Vagina (tissue), 2 donors: Measurements from ENCODE around the gene NAV2. TPM values are rescaled to one million over a fixed set of nuclear protein-coding genes. Genes with fewer than 3 reads are reported as not detected.

ENCODE experiments used
- DNase-seq, 2 donors: peaks; one replicate each; pipeline ENCODE4 v3.0.0-alpha.2; 2017; ENCODE audit errors: extremely low spot score in 2 of 2
- H3K27ac ChIP-seq: fragments of 200-600 bp; sonication (generic); one replicate; pipeline ENCODE4 v1.5.1; 2019
- H3K27me3 ChIP-seq: fragments of 200-600 bp; sonication (generic); one replicate; pipeline ENCODE4 v1.5.1; 2019
- H3K36me3 ChIP-seq, 2 donors: fragments of 200-600 bp; sonication (generic); one replicate each; pipeline ENCODE4 v1.5.1; 2017 to 2019
- H3K4me1 ChIP-seq: fragments of 200-600 bp; sonication (generic); one replicate; pipeline ENCODE4 v1.5.1; 2019
- H3K4me3 ChIP-seq, 2 donors: fragments of 200-600 bp; sonication (generic); 1 replicate in 1 of 2; 2 replicates in 1 of 2; pipeline ENCODE4 v1.5.1; 2016 to 2019
- H3K9me3 ChIP-seq: fragments of 200-600 bp; sonication (generic); one replicate; pipeline ENCODE4 v1.5.1; 2019
- POLR2A ChIP-seq, 2 donors: fragments of 450-650 bp; IDR thresholded peaks; one replicate each; pipeline ENCODE4 v1.6.1; 2017; ENCODE audit warnings: antibody characterized with exemption in 2 of 2, mild to moderate bottlenecking in 2 of 2, moderate library complexity in 2 of 2
- POLR2AphosphoS5 ChIP-seq, 2 donors: sonication (generic); formaldehyde crosslinking; IDR thresholded peaks; one replicate each; pipeline ENCODE4 v1.9.0; 2017; ENCODE audit warnings: antibody characterized with exemption in 2 of 2, mild to moderate bottlenecking in 2 of 2, low read depth in 1 of 2; ENCODE audit not compliant: insufficient read depth in 1 of 2
- intact Hi-C: fragments of 100-400 bp; cut with DNase I; formaldehyde crosslinking; loops from one replicate; pipeline ENCODE4 v1.15.1; 2023
- total RNA-seq: library from RNA; depleted of rRNA; stranded (reverse); fragments of >200 nt; gene quantifications from one replicate; pipeline ENCODE4 v1.2.3, GENCODE V29; 2016
- TF ChIP-seq, protein P1 (sequence below), 3 experiments: fragments of 450-650 bp in 2 of 3; fragments of 200-600 bp in 1 of 3; sonication (generic) in 1 of 3; IDR thresholded peaks; one replicate each; pipeline ENCODE4 v1.5.1; 2017 to 2019; ENCODE audit warnings: antibody characterized with exemption in 3 of 3, mild to moderate bottlenecking in 2 of 3, moderate library complexity in 2 of 3

The NAV2 gene
- total RNA-seq, 1 donor from 2014 or later = 25.3 TPM

DNA sequence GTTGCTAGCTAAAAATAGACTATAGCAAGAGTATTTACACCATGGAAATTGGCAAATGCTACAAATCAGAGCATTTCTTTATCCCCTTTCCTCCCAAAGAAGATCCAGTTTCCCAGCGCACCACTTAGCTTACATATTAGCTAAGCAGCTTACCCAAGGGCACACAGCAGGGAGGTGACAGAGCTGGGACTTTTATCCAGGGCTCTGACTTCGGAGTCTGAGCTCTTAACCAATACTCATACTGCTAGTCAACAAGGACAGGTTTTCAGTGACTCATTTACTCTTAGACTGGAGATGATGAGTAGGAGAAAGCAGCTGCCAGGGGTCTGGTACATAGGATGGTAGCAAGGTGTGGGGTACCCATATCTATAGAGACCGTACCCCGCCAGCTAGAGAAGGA, 38.4 kb downstream of the NAV2 start:
- Histone ChIP-seq H3K9me3 (no peaks in the 10 kb centered on the region), H3K4me1 (no peaks in the 10 kb centered on the region), H3K4me3 (no peak overlapping the region), H3K27ac (no peak overlapping the region), H3K36me3 (no peaks in the 10 kb centered on the region), H3K27me3 (no peaks in the 10 kb centered on the region)
- no peak for DNase-seq
- intact Hi-C loops = no loop called here
- no peak for TF ChIP-seq POLR2AphosphoS5 (IDR thresholded peaks at IDR 0.05; ENCODE audit: insufficient read depth in 1 of 2, low read depth in 1 of 2)
- no peak for TF ChIP-seq POLR2A (IDR thresholded peaks at IDR 0.05)
- TF ChIP-seq, protein P1, sequence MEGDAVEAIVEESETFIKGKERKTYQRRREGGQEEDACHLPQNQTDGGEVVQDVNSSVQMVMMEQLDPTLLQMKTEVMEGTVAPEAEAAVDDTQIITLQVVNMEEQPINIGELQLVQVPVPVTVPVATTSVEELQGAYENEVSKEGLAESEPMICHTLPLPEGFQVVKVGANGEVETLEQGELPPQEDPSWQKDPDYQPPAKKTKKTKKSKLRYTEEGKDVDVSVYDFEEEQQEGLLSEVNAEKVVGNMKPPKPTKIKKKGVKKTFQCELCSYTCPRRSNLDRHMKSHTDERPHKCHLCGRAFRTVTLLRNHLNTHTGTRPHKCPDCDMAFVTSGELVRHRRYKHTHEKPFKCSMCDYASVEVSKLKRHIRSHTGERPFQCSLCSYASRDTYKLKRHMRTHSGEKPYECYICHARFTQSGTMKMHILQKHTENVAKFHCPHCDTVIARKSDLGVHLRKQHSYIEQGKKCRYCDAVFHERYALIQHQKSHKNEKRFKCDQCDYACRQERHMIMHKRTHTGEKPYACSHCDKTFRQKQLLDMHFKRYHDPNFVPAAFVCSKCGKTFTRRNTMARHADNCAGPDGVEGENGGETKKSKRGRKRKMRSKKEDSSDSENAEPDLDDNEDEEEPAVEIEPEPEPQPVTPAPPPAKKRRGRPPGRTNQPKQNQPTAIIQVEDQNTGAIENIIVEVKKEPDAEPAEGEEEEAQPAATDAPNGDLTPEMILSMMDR (IDR thresholded peaks at IDR 0.05) = no peak

DNA sequence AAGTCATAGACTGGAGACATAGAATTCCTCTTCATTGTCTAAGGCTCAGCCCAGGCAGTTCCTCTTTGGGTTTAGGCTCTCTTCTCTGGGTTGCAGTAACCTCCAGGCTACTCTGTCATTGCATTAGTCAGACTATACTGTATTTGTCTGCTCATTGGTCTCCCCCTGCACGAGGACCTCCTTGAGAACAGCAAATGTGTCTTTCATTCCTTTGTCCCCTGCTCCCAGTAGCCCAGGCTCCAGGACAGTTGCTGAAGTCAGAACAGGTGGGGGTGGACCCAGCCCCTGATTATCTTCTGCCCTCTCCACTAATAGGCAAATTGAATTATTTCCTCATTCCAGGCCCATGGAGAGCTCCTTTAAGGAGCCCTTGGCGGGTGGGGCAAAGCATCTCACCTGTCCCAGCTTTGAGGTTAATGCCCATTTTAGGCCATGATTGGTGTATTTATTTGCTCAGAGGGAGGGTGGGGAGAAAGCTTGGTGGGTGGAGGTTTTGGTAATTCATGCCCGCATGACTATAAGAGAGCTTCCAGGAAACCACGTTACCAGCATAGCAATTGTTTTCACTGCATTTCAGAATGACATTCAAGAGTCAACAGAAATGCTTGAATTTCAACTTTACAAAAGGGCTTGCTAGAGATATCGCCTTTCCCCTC, 40.9 kb downstream of the NAV2 start:
- intact Hi-C loops = no loop called here
- H3K27ac ChIP-seq = no peak overlapping the region
- TF ChIP-seq, protein P1 (IDR thresholded peaks at IDR 0.05) = no peak
- TF ChIP-seq POLR2A (IDR thresholded peaks at IDR 0.05) = no peak
- no peak for TF ChIP-seq POLR2AphosphoS5 (IDR thresholded peaks at IDR 0.05; ENCODE audit: insufficient read depth in 1 of 2, low read depth in 1 of 2)
- no peak for DNase-seq
- H3K4me1 ChIP-seq = peaks cover 8% of the 10 kb centered on the region
- no peak overlapping the region for H3K4me3 ChIP-seq
- H3K27me3 ChIP-seq = no peaks in the 10 kb centered on the region
- no peaks in the 10 kb centered on the region for H3K36me3 ChIP-seq
- H3K9me3 ChIP-seq = no peaks in the 10 kb centered on the region

DNA sequence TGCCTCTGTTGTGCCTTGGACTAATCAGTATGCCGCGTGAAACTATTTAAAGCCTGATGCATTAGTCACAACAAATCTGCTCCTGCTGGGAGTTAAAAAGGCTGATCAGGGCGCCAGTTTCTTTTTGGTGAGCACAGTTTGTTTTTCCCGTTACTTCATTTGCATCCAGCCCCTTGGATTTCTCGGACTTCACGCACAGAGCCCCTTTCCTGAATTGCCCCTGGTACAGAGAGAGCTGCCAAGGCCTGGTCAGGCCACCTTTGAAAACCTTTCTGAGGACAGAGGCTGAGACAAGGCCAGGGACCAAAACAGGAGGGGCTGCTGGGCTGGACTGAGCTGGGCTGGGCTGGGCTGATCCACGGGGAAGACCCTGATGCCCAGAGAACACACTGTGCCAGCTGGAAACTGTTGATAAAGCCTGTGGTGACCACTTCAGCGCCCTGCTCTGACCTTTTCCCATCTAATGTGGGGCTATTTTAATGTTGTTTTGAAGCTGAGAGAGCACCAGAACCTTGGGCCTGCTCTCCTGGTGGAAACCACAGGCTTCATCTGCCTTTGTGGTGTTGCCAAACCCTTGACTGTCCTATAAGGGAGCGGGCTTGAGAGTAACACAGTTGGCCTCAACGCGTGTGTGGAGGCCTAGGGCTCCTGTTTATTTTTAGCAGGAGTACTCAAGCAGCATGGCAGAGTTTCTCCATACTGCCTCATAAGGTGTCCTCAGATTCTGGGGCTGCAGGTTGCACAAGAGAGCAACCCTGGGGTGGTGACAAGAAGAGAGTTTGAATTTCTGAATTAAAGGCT, 44.2 kb downstream of the NAV2 start:
- Histone ChIP-seq H3K4me3 (no peak overlapping the region), H3K27me3 (no peaks in the 10 kb centered on the region), H3K27ac (peak overlapping the region; percentile 38), H3K4me1 (peaks cover 8% of the 10 kb centered on the region), H3K9me3 (no peaks in the 10 kb centered on the region), H3K36me3 (no peaks in the 10 kb centered on the region)
- no peak for DNase-seq
- intact Hi-C loops = loop anchor here (5.0 kb wide), 1 partner anchor 195 kb away; no protein-coding TSS in a partner anchor
- TF ChIP-seq POLR2AphosphoS5 (IDR thresholded peaks at IDR 0.05; ENCODE audit: insufficient read depth in 1 of 2, low read depth in 1 of 2) (no peak), POLR2A (IDR thresholded peaks at IDR 0.05) (no peak)
- TF ChIP-seq, protein P1 (IDR thresholded peaks at IDR 0.05) = no peak

DNA sequence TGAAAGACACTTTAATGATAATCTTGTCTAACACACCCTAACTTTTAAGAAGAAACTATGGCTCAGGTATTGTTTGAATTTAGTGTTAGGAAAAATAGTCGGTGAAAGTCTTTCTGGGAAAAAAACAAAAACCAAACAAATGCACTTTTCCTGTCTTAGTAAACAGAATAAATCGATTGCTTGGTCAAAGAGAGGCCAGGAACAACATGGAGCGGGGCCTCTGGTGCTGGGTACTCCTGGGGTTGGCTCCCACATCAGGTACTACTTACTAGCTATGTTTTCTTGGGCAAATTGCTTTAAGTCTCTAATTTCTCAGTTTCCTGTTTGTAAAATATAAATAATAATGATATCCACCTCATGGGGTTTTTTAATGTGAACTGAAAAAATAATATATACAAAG, 46.8 kb downstream of the NAV2 start:
- intact Hi-C loops = loop anchor here (5.0 kb wide), 1 partner anchor 197 kb away; no protein-coding TSS in a partner anchor
- Histone ChIP-seq H3K36me3 (no peaks in the 10 kb centered on the region), H3K4me3 (no peak overlapping the region), H3K27ac (no peak overlapping the region), H3K27me3 (no peaks in the 10 kb centered on the region), H3K4me1 (peaks cover 8% of the 10 kb centered on the region), H3K9me3 (no peaks in the 10 kb centered on the region)
- TF ChIP-seq POLR2AphosphoS5 (IDR thresholded peaks at IDR 0.05; ENCODE audit: insufficient read depth in 1 of 2, low read depth in 1 of 2) (no peak), POLR2A (IDR thresholded peaks at IDR 0.05) (no peak)
- TF ChIP-seq, protein P1 (IDR thresholded peaks at IDR 0.05) = no peak
- no peak for DNase-seq

DNA sequence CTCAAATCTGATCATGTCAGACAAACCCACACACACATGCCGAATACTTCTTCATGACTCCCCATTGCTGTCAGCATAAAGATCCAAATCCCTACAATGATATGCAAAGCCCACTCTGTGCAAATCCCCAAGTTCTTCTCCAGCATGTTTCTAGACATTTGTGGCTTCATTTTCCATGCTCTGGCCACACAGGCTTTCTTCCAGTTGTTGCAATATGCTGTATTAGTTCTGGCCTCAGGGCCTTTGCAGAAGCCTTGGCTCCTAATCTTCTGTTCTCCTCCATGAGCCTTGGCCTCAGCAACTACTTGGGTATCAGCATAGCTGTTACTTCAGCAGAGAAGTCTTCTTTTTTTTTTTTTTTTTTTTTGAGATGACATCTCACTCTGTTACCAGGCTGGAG, 49.6 kb downstream of the NAV2 start:
- intact Hi-C loops = no loop called here
- TF ChIP-seq POLR2AphosphoS5 (IDR thresholded peaks at IDR 0.05; ENCODE audit: insufficient read depth in 1 of 2, low read depth in 1 of 2) = no peak
- TF ChIP-seq, protein P1 (IDR thresholded peaks at IDR 0.05) = no peak
- TF ChIP-seq POLR2A (IDR thresholded peaks at IDR 0.05) = no peak

More for the DNA sequence above, 49.6 kb downstream of the NAV2 start:
- Histone ChIP-seq H3K4me3 (no peak overlapping the region), H3K27me3 (no peaks in the 10 kb centered on the region), H3K4me1 (peaks cover 7% of the 10 kb centered on the region), H3K36me3 (no peaks in the 10 kb centered on the region), H3K9me3 (no peaks in the 10 kb centered on the region), H3K27ac (no peak overlapping the region)
- DNase-seq = no peak
